Ureter (tissue), 1 donor: ENCODE results near the gene ACSL6. TPM values are rescaled to one million over a fixed set of nuclear protein-coding genes. Genes with fewer than 3 reads are reported as not detected.

ENCODE experiments used
- DNase-seq: peaks from one replicate; pipeline ENCODE4 v3.0.0-alpha.2; 2020; ENCODE audit warnings: low spot score
- total RNA-seq: library from RNA; stranded (reverse); gene quantifications from one replicate; pipeline ENCODE4 v1.2.4, GENCODE V29; 2023
- donor health status: DM: yes; HTN: yes; CAD: no.

The ACSL6 gene
- total RNA-seq, 1 donor from 2014 or later, result 0.81 TPM

- DNase-seq, result no peak
Observed at GRCh38 chr5:132049559-132049958, 38.1 kb upstream of the ACSL6 start.

- no peak for DNase-seq
Observed at GRCh38 chr5:132049093-132049492, 37.6 kb upstream of the ACSL6 start.

GRCh38 chr5:132046880-132047299, 35.4 kb upstream of the ACSL6 start:
- DNase-seq, result no peak

GRCh38 chr5:132044207-132044606, 32.7 kb upstream of the ACSL6 start:
- no peak for DNase-seq

GRCh38 chr5:132037353-132037752, 25.9 kb upstream of the ACSL6 start:
- DNase-seq, result no peak

GRCh38 chr5:132033122-132033521, 21.7 kb upstream of the ACSL6 start:
- no peak for DNase-seq

GRCh38 chr5:132032196-132032595, 20.7 kb upstream of the ACSL6 start:
- DNase-seq, result no peak

GRCh38 chr5:132030610-132031009, 19.2 kb upstream of the ACSL6 start:
- DNase-seq, result no peak

- DNase-seq, result no peak
Observed at GRCh38 chr5:132029609-132030330, 18.3 kb upstream of the ACSL6 start.

- no peak for DNase-seq
Observed at GRCh38 chr5:132027027-132027426, 15.6 kb upstream of the ACSL6 start.

GRCh38 chr5:132026516-132027008, 15.1 kb upstream of the ACSL6 start:
- DNase-seq, result no peak

GRCh38 chr5:132025403-132025971, 14.0 kb upstream of the ACSL6 start:
- no peak for DNase-seq

GRCh38 chr5:132024789-132025402, 13.4 kb upstream of the ACSL6 start:
- no peak for DNase-seq

- no peak for DNase-seq
Observed at GRCh38 chr5:132024117-132024435, 12.6 kb upstream of the ACSL6 start.

- DNase-seq, result no peak
Observed at GRCh38 chr5:132023258-132024116, 12.0 kb upstream of the ACSL6 start.

GRCh38 chr5:132022737-132023136, 11.3 kb upstream of the ACSL6 start:
- no peak for DNase-seq

GRCh38 chr5:132021654-132022053, 10.2 kb upstream of the ACSL6 start:
- no peak for DNase-seq

GRCh38 chr5:132020568-132021339, 9.3 kb upstream of the ACSL6 start:
- DNase-seq, result no peak

GRCh38 chr5:132019857-132020555, 8.5 kb upstream of the ACSL6 start:
- no peak for DNase-seq

- DNase-seq, result peak; percentile 26
Observed at GRCh38 chr5:132019337-132019736, 7.9 kb upstream of the ACSL6 start.
